Hepatocyte (in vitro differentiated cells): ENCODE measurements around the gene SERPINA10. TPM values are rescaled to one million over a fixed set of nuclear protein-coding genes. Genes with fewer than 3 reads are reported as not detected.
"Not testable (repeated sequence)": the region's sequence is repeated elsewhere in the genome, so short reads cannot be mapped to it uniquely, and the experiment has no call there.

Source experiments
- DNase-seq: peaks from one replicate; pipeline ENCODE4 v3.0.0-alpha.2; 2016; ENCODE audit warnings: low spot score
- H2AFZ ChIP-seq: fragments of 200-600 bp; sonication (generic); 2 replicates; pipeline ENCODE4 v1.6.0; 2016; ENCODE audit warnings: antibody characterized with exemption, mild to moderate bottlenecking
- H3K27ac ChIP-seq: fragments of 200-600 bp; sonication (generic); 2 replicates; pipeline ENCODE4 v1.5.1; 2016; ENCODE audit warnings: mild to moderate bottlenecking
- H3K27me3 ChIP-seq: fragments of 200-600 bp; sonication (generic); 2 replicates; pipeline ENCODE4 v1.6.1; 2016
- H3K36me3 ChIP-seq: fragments of 200-600 bp; sonication (generic); replicated peaks from 2 replicates; pipeline ENCODE4 v1.5.1; 2016; ENCODE audit warnings: low read depth; ENCODE audit not compliant: insufficient read depth
- H3K4me1 ChIP-seq: fragments of 200-600 bp; sonication (generic); 2 replicates; pipeline ENCODE4 v1.5.1; 2016; ENCODE audit warnings: mild to moderate bottlenecking, moderate library complexity; ENCODE audit not compliant: insufficient read depth
- H3K4me2 ChIP-seq: fragments of 200-600 bp; sonication (generic); 2 replicates; pipeline ENCODE4 v1.6.0; 2016
- H3K4me3 ChIP-seq: fragments of 200-600 bp; sonication (generic); 2 replicates; pipeline ENCODE4 v1.5.1; 2016; ENCODE audit warnings: mild to moderate bottlenecking
- H3K79me2 ChIP-seq: fragments of 200-600 bp; sonication (generic); 2 replicates; pipeline ENCODE4 v1.6.0; 2017; ENCODE audit warnings: mild to moderate bottlenecking
- H3K9me2 ChIP-seq: fragments of 200-600 bp; sonication (generic); replicated peaks from 2 replicates; pipeline ENCODE4 v1.6.0; 2017; ENCODE audit warnings: mild to moderate bottlenecking; ENCODE audit not compliant: insufficient read depth
- H3K9me3 ChIP-seq: fragments of 200-600 bp; sonication (generic); 2 replicates; pipeline ENCODE4 v1.5.1; 2016; ENCODE audit warnings: low read depth, mild to moderate bottlenecking
- H4K20me1 ChIP-seq: fragments of 200-600 bp; sonication (generic); 2 replicates; pipeline ENCODE4 v1.6.0; 2016; ENCODE audit warnings: mild to moderate bottlenecking; ENCODE audit not compliant: insufficient read depth, poor library complexity, severe bottlenecking
- EZH2 ChIP-seq: fragments of 200-600 bp; sonication (generic); IDR thresholded peaks from 2 replicates; pipeline ENCODE4 v1.6.1; 2016; ENCODE audit warnings: antibody characterized with exemption, mild to moderate bottlenecking, borderline replicate concordance
- EZH2phosphoT487 ChIP-seq: fragments of 200-600 bp; sonication (generic); IDR thresholded peaks from one replicate; pipeline ENCODE4 v1.6.1; 2018; ENCODE audit warnings: antibody characterized with exemption, mild to moderate bottlenecking, low read depth, moderate library complexity; ENCODE audit not compliant: unreplicated experiment, severe bottlenecking
- WGBS: methylation state at CpG from one replicate; pipeline ENCODE4 v1.1.6; 2016; ENCODE audit warnings: low lambda C conversion rate; ENCODE audit errors: missing lambda C conversion rate; 5-methylcytosine and 5-hydroxymethylcytosine counted together
- polyA plus RNA-seq: library from polyadenylated mRNA; unstranded; fragments of >200 nt; fragmentation: Nextera tagmentation; extraction: Ambion mirVana; gene quantifications from 2 replicates; pipeline ENCODE4 v1.2.1, GENCODE V29; 2016
- total RNA-seq: library from RNA; depleted of rRNA; stranded (reverse); fragments of >200 nt; gene quantifications from 2 replicates; pipeline ENCODE4 v1.2.3, GENCODE V29; 2014
- TF ChIP-seq, protein P1 (sequence below): fragments of 200-600 bp; sonication (generic); IDR thresholded peaks from 2 replicates; pipeline ENCODE4 v1.5.1; 2016; ENCODE audit warnings: antibody characterized with exemption, mild to moderate bottlenecking; ENCODE audit not compliant: poor library complexity

SERPINA10 gene
- total and polyA plus RNA-seq, 2 experiments from 2014 or later = 10.5 to 23.0 TPM

DNA sequence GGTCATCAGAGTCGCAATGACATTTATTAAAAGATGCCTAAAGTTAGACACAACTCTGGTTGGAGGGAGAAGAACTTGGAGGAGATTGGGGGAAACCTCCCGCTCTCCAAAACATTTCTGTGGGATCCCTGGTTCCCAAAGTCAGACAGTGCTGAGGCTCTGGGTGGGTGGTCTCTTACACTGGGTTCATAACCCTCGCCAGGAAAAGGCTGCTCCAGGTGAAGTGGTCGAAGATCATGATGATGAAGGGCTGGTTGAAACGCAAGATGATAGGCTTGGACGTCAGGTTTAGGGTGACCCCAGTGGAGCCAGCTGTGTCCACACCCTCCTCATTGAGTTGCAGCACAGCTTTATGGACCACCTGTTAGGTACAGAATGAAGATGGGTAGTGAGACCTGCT lies 11.2 kb upstream of the SERPINA10 start:
- Histone ChIP-seq H4K20me1 (no peaks in the 10 kb centered on the region), H3K9me3 (no peaks in the 10 kb centered on the region), H3K4me3 (no peak overlapping the region), H3K79me2 (no peaks in the 10 kb centered on the region), H3K4me2 (no peak overlapping the region), H3K27ac (no peak overlapping the region), H3K9me2 (no peaks in the 10 kb centered on the region), H3K4me1 (no peaks in the 10 kb centered on the region), H3K27me3 (no peaks in the 10 kb centered on the region), H2AFZ (no peak overlapping the region), H3K36me3 (no peaks in the 10 kb centered on the region)
- TF ChIP-seq EZH2 (no peak), EZH2phosphoT487 (no peak)
- TF ChIP-seq, protein P1, sequence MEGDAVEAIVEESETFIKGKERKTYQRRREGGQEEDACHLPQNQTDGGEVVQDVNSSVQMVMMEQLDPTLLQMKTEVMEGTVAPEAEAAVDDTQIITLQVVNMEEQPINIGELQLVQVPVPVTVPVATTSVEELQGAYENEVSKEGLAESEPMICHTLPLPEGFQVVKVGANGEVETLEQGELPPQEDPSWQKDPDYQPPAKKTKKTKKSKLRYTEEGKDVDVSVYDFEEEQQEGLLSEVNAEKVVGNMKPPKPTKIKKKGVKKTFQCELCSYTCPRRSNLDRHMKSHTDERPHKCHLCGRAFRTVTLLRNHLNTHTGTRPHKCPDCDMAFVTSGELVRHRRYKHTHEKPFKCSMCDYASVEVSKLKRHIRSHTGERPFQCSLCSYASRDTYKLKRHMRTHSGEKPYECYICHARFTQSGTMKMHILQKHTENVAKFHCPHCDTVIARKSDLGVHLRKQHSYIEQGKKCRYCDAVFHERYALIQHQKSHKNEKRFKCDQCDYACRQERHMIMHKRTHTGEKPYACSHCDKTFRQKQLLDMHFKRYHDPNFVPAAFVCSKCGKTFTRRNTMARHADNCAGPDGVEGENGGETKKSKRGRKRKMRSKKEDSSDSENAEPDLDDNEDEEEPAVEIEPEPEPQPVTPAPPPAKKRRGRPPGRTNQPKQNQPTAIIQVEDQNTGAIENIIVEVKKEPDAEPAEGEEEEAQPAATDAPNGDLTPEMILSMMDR = no peak
- 95% methylated on average over 6 of the region's 6 CpGs for WGBS
- no peak for DNase-seq

DNA sequence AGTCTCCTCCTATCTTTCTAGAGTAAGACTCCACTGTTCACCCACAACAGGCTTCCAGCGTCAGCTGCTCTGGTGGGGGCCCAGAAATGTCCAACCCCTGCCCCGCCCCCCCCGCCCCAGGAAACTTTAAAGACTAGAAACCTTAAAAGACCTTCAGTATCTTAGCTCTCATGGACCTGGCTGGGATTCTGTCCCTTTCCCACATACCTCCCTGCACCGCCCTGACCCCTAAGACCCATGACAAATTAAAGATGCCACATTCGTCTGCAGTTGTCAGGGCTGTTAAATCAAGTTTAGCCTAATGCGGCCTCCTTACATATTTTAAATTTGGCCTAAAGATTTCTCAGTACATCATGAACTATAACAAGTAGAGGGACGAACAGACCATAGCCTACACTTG lies 10.0 kb upstream of the SERPINA10 start:
- Histone ChIP-seq H3K9me3 (no peaks in the 10 kb centered on the region), H3K36me3 (no peaks in the 10 kb centered on the region), H4K20me1 (no peaks in the 10 kb centered on the region), H3K79me2 (no peaks in the 10 kb centered on the region), H3K4me3 (no peak overlapping the region), H3K27ac (no peak overlapping the region), H3K9me2 (no peaks in the 10 kb centered on the region), H3K27me3 (no peaks in the 10 kb centered on the region), H3K4me1 (no peaks in the 10 kb centered on the region), H3K4me2 (no peak overlapping the region), H2AFZ (no peak overlapping the region)
- WGBS = 89% methylated on average over 7 of the region's 7 CpGs
- no peak for DNase-seq
- TF ChIP-seq EZH2phosphoT487 = no peak
- no peak for TF ChIP-seq EZH2
- TF ChIP-seq, protein P1 = no peak

DNA sequence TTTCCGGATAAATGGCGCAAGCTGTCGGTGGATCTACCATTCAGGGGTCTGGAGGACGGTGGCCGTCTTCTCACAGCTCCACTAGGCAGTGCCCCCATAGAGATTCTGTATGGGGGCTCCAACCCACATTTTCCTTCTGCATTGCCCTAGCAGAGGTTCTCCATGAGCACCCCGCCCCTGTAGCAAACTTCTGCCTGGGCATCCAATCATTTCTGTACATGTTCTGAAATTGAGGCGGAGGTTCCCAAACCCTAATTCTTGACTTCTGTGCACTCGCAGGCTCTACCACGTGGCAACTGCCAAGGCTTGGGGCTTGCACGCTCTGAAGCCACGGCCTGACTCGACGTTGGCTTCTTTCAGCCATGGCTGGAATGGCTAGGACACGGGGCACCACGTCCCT lies 5.1 kb upstream of the SERPINA10 start:
- Histone ChIP-seq H4K20me1 (no peaks in the 10 kb centered on the region), H3K4me2 (no peak overlapping the region), H3K27ac (peak overlapping the region; percentile 34), H3K4me3 (no peak overlapping the region), H3K9me3 (no peaks in the 10 kb centered on the region), H3K79me2 (no peaks in the 10 kb centered on the region), H3K4me1 (peaks cover 27% of the 10 kb centered on the region), H3K27me3 (no peaks in the 10 kb centered on the region), H2AFZ (no peak overlapping the region), H3K9me2 (no peaks in the 10 kb centered on the region), H3K36me3 (no peaks in the 10 kb centered on the region)
- no peak for DNase-seq
- TF ChIP-seq EZH2 (no peak), EZH2phosphoT487 (no peak)
- TF ChIP-seq, protein P1 = no peak
- WGBS = 94% methylated on average over 15 of the region's 15 CpGs

DNA sequence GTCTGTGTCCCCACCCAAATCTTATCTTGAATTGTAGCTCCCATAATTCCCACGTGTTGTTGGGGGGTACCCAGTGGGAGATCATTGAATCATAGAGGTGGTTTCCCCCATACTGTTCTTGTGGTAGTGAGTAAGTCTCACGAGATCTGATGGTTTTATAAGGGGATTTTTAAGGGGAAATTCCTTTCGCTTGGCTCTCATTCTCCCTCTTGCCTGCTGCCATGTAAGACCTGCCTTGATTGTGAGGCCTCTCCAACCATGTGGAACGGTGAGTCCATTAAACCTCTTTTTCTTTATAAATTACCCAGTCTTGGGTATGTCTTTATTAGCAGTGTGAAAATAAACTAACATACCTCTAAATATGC lies 3.1 kb upstream of the SERPINA10 start:
- H3K4me1 ChIP-seq = peaks cover 38% of the 10 kb centered on the region
- DNase-seq, H3K4me2 ChIP-seq, H3K9me3 ChIP-seq, H3K79me2 ChIP-seq, H3K9me2 ChIP-seq, H3K27me3 ChIP-seq, H3K36me3 ChIP-seq, H2AFZ ChIP-seq, H3K4me3 ChIP-seq, H4K20me1 ChIP-seq: not testable (repeated sequence)
- WGBS = 75% methylated on average over 4 of the region's 4 CpGs
- H3K27ac ChIP-seq = peak overlapping the region; percentile 34
